ENCODE results near the gene SCIN.

SCIN gene

GRCh38 chr7:12610899-12611298 is 40.4 kb downstream of the SCIN start:
- H3K9me3 ChIP-seq (ENCODE audit: insufficient read depth, low read length, severe bottlenecking), result no peaks in the 10 kb centered on the region
- no peaks in the 10 kb centered on the region for H4K20me1 ChIP-seq (ENCODE audit: insufficient read depth, low read length)
- DNase-seq, result no peak
- H3K27ac ChIP-seq (ENCODE audit: low read length), result no peak overlapping the region
- H3K4me2 ChIP-seq (ENCODE audit: insufficient read depth, low read length), result no peak overlapping the region
- ATAC-seq (ENCODE audit: insufficient read depth, low read depth), result no peak
- no peak overlapping the region for H3K4me3 ChIP-seq (ENCODE audit: low read depth in 1 of 2, low read length in 2 of 2)
- H3K4me1 ChIP-seq (ENCODE audit: insufficient read depth, low read length), result no peaks in the 10 kb centered on the region
- H3K79me2 ChIP-seq (ENCODE audit: insufficient read depth, low read length), result no peaks in the 10 kb centered on the region
- no peak for TF ChIP-seq EZH2 (IDR thresholded peaks at IDR 0.05; ENCODE audit: borderline replicate concordance, low read depth, low read length, severe bottlenecking)
- TF ChIP-seq, protein P1, sequence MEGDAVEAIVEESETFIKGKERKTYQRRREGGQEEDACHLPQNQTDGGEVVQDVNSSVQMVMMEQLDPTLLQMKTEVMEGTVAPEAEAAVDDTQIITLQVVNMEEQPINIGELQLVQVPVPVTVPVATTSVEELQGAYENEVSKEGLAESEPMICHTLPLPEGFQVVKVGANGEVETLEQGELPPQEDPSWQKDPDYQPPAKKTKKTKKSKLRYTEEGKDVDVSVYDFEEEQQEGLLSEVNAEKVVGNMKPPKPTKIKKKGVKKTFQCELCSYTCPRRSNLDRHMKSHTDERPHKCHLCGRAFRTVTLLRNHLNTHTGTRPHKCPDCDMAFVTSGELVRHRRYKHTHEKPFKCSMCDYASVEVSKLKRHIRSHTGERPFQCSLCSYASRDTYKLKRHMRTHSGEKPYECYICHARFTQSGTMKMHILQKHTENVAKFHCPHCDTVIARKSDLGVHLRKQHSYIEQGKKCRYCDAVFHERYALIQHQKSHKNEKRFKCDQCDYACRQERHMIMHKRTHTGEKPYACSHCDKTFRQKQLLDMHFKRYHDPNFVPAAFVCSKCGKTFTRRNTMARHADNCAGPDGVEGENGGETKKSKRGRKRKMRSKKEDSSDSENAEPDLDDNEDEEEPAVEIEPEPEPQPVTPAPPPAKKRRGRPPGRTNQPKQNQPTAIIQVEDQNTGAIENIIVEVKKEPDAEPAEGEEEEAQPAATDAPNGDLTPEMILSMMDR (IDR thresholded peaks at IDR 0.05; ENCODE audit: borderline replicate concordance, extremely low read depth, low read length, poor library complexity, severe bottlenecking), result no peak
- H2AFZ ChIP-seq (ENCODE audit: low read depth, low read length), result no peak overlapping the region
- no peak overlapping the region for H3K9ac ChIP-seq (ENCODE audit: low read depth, low read length)
- H3K27me3 ChIP-seq (ENCODE audit: insufficient read depth, low read length, poor library complexity), result no peaks in the 10 kb centered on the region
- H3K36me3 ChIP-seq (ENCODE audit: insufficient read depth, low read length), result no peaks in the 10 kb centered on the region

DNA sequence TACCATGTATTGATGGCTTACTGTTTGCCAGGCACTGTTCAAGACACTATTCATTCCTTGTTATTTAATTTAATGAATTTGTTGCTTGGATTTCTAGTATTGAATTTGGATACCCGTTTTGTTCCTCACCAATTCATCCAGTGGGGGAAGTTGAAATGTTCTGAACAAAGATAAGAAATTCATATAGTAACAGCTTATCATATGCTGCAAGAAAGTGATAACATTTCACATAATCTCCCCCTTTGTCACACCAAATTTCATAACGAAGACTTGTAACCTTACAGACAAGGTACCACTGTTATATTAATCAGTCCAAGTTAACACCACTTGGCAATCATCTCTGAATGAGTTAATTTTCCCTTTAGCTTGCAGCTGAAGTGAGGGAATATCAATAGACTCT is 42.1 kb downstream of the SCIN start:
- H3K36me3 ChIP-seq (ENCODE audit: insufficient read depth, low read length), result no peaks in the 10 kb centered on the region
- no peak for ATAC-seq (ENCODE audit: insufficient read depth, low read depth)

GRCh38 chr7:12619461-12620069 is 49.0 kb downstream of the SCIN start:
- no peak for TF ChIP-seq EZH2 (IDR thresholded peaks at IDR 0.05; ENCODE audit: borderline replicate concordance, low read depth, low read length, severe bottlenecking)
- TF ChIP-seq, protein P1 (IDR thresholded peaks at IDR 0.05; ENCODE audit: borderline replicate concordance, extremely low read depth, low read length, poor library complexity, severe bottlenecking), result no peak
- DNase-seq (no peak), ATAC-seq (ENCODE audit: insufficient read depth, low read depth) (no peak)
- no peaks in the 10 kb centered on the region for H3K36me3 ChIP-seq (ENCODE audit: insufficient read depth, low read length)
- H3K4me3 ChIP-seq (ENCODE audit: low read depth in 1 of 2, low read length in 2 of 2), result no peak overlapping the region
- H3K27ac ChIP-seq (ENCODE audit: low read length), result no peak overlapping the region
- H3K79me2 ChIP-seq (ENCODE audit: insufficient read depth, low read length), result no peaks in the 10 kb centered on the region
- no peaks in the 10 kb centered on the region for H3K9me3 ChIP-seq (ENCODE audit: insufficient read depth, low read length, severe bottlenecking)
- H2AFZ ChIP-seq (ENCODE audit: low read depth, low read length), result no peak overlapping the region
- H3K9ac ChIP-seq (ENCODE audit: low read depth, low read length), result no peak overlapping the region
- H4K20me1 ChIP-seq (ENCODE audit: insufficient read depth, low read length), result no peaks in the 10 kb centered on the region
- H3K4me2 ChIP-seq (ENCODE audit: insufficient read depth, low read length), result no peak overlapping the region
- H3K4me1 ChIP-seq (ENCODE audit: insufficient read depth, low read length), result no peaks in the 10 kb centered on the region
- H3K27me3 ChIP-seq (ENCODE audit: insufficient read depth, low read length, poor library complexity), result no peaks in the 10 kb centered on the region

More for the DNA sequence above, 42.1 kb downstream of the SCIN start:
- Histone ChIP-seq H3K27ac (ENCODE audit: low read length) (no peak overlapping the region), H3K4me2 (ENCODE audit: insufficient read depth, low read length) (no peak overlapping the region), H3K9me3 (ENCODE audit: insufficient read depth, low read length, severe bottlenecking) (no peaks in the 10 kb centered on the region), H4K20me1 (ENCODE audit: insufficient read depth, low read length) (no peaks in the 10 kb centered on the region), H3K4me3 (ENCODE audit: low read depth in 1 of 2, low read length in 2 of 2) (no peak overlapping the region), H3K9ac (ENCODE audit: low read depth, low read length) (no peak overlapping the region), H3K79me2 (ENCODE audit: insufficient read depth, low read length) (no peaks in the 10 kb centered on the region), H2AFZ (ENCODE audit: low read depth, low read length) (no peak overlapping the region), H3K27me3 (ENCODE audit: insufficient read depth, low read length, poor library complexity) (no peaks in the 10 kb centered on the region), H3K4me1 (ENCODE audit: insufficient read depth, low read length) (no peaks in the 10 kb centered on the region)
- TF ChIP-seq, protein P1 (IDR thresholded peaks at IDR 0.05; ENCODE audit: borderline replicate concordance, extremely low read depth, low read length, poor library complexity, severe bottlenecking), result no peak
- TF ChIP-seq EZH2 (IDR thresholded peaks at IDR 0.05; ENCODE audit: borderline replicate concordance, low read depth, low read length, severe bottlenecking), result no peak
- DNase-seq, result no peak

Measured in DND-41 (cell line).